ENCODE results near the gene CD47. TPM values are rescaled to one million over a fixed set of nuclear protein-coding genes. Genes with fewer than 3 reads are reported as not detected.
A peak's percentile ranks its signal among the peaks of the same experiment; 100 is the strongest.

CD47 gene
- total RNA-seq, 4 donors from 2014 or later = 146 to 167 (median 160) TPM

DNA sequence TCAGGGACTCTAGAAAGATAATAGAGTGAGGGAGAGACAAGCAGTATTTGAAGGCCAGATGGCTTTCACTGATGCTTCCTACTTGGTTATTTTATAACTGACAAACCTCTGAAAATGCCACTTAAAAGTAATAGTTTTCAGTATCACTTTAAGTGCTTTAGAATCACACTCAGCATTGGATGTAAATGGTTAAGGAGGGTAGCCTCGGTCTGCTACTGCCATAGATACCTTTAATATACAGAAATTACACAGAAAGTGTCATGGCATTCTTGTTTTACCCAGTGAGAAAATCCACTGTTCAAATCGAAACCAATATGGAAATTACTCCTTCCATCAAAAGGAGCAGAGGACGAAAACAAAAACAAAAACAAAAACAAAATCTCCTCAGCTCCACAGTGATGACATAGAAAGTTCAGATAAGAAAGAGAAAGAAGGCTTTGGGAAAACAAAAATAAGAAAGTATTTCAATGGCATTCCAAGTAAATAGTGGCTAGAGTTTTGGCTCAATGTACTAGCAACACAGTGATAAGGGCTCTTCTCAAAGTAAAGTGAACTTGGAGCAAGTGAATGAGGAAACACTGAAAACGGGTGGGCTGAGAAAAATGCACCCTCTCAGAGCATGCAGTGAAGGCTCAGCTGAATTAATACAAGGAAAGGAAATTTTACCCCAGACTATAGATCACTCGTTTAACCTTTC is 43.2 kb upstream of the CD47 start:
- Histone ChIP-seq H3K4me3 (replicated peaks in 1 of 3) (no peak overlapping the region), H3K36me3 (no peaks in the 10 kb centered on the region), H3K4me1 (peaks cover 39% of the 10 kb centered on the region in 2 donors), H3K9me3 (no peaks in the 10 kb centered on the region), H3K27ac (peak overlapping the region; percentile 26 to 85 (median 49)), H3K27me3 (no peaks in the 10 kb centered on the region)
- WGBS, 2 donors = 45 to 47% methylated on average over 5 of the region's 5 CpGs
- TF ChIP-seq, protein P1, sequence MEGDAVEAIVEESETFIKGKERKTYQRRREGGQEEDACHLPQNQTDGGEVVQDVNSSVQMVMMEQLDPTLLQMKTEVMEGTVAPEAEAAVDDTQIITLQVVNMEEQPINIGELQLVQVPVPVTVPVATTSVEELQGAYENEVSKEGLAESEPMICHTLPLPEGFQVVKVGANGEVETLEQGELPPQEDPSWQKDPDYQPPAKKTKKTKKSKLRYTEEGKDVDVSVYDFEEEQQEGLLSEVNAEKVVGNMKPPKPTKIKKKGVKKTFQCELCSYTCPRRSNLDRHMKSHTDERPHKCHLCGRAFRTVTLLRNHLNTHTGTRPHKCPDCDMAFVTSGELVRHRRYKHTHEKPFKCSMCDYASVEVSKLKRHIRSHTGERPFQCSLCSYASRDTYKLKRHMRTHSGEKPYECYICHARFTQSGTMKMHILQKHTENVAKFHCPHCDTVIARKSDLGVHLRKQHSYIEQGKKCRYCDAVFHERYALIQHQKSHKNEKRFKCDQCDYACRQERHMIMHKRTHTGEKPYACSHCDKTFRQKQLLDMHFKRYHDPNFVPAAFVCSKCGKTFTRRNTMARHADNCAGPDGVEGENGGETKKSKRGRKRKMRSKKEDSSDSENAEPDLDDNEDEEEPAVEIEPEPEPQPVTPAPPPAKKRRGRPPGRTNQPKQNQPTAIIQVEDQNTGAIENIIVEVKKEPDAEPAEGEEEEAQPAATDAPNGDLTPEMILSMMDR (IDR thresholded peaks at IDR 0.05) = no peak
- TF ChIP-seq POLR2A (IDR thresholded peaks at IDR 0.05) = no peak
- intact Hi-C loops (cut with DNase I) = no loop called here
- DNase-seq = no peak

DNA sequence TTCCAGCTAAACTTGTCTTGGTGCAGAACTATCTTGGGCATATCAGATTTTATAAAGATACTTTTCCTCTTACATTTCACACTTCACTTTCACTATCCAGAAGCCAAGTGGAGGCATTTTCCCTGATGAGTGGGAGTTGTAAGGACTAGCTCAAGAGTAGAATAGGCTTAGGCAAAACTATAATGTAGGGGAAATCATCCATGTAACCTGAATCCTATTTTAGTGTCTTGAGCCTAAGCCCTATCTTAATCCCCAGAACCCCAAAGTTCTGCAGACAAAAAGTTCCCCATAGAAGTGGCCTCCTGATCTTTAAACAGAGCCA is 42.2 kb upstream of the CD47 start:
- intact Hi-C loops (cut with DNase I) = no loop called here
- DNase-seq = no peak
- Histone ChIP-seq H3K27ac (no peak overlapping the region), H3K36me3 (no peaks in the 10 kb centered on the region), H3K9me3 (no peaks in the 10 kb centered on the region), H3K4me3 (replicated peaks in 1 of 3) (no peak overlapping the region), H3K27me3 (no peaks in the 10 kb centered on the region), H3K4me1 (peaks cover 39% of the 10 kb centered on the region in 2 donors)
- no peak for TF ChIP-seq POLR2A (IDR thresholded peaks at IDR 0.05)
- TF ChIP-seq, protein P1 (IDR thresholded peaks at IDR 0.05) = no peak

DNA sequence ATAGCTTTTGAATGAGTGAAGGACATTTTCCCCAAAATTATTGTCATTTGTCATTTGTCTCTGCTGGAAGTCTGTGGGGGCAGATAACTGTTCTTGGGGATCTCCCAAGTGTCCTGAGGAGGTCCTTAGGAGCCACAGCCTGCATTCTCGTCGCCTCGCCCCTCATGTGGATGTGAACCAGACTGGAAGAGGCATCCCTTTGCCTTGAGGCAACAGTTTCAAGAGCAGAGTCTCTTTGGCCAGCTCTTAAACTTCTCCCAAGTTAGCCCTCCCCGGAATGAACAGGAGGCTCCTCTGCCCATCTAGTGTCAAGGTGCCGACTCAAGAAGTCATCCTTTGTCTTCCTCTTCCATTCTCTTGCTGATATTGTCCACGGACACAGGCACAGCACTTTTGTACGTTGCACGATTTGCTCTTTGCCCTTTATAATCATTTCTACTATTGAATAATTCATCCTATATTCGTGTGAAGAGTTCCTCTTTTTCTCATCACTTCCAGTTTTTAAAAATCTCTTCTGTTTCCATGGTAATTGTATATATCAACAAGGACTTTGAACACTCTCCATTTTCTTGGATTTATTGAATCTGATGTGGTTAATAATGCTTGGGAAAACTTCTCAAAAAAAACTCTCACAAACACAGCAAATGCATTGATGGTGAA is 40.8 kb upstream of the CD47 start:
- TF ChIP-seq, protein P1 (IDR thresholded peaks at IDR 0.05) = no peak
- TF ChIP-seq POLR2A (IDR thresholded peaks at IDR 0.05) = no peak
- Histone ChIP-seq H3K27ac (no peak overlapping the region), H3K4me3 (replicated peaks in 1 of 3) (no peak overlapping the region), H3K36me3 (no peaks in the 10 kb centered on the region), H3K9me3 (no peaks in the 10 kb centered on the region), H3K27me3 (no peaks in the 10 kb centered on the region), H3K4me1 (peaks cover 33 to 35% of the 10 kb centered on the region in 2 donors)
- no peak for DNase-seq
- intact Hi-C loops (cut with DNase I) = no loop called here
- WGBS, 2 donors = 87 to 90% methylated on average over 9 of the region's 9 CpGs

DNA sequence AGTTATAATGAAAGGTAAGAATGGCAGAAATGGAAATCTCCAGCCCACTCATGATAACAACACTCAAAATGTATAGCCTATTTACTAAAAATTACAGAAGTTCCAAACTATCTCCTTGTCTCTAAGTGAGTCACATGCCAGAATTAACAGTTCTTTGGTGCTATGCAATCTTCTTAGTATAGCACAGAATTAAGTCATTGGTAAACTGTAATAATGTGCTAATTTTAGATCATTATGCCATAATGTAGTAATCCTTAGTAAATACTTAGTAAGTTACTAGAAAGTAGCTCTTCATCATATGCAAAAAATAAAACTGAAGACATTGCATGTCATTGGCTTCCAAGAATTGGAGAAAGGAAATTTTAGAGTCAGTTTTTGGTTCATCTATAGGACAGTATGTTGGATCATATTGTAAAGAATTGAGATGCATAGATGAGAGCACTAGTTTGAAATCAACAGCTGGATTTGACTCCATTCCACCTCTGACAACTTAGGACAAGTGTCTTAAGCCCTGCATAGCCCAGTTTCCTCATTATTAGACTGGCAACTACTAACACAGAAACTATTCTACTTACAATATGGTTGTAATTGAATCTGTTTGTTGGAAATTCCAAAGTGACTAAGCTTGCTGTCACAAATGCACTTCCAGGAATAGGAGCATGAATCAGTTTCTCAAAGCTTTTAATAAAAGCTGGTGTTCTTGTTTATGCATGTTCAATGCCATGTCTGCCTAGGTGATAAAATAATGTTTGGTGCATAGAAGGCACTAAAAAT is 40.1 kb upstream of the CD47 start:
- Histone ChIP-seq H3K4me3 (replicated peaks in 1 of 3) (no peak overlapping the region), H3K27ac (no peak overlapping the region), H3K4me1 (peaks cover 27 to 31% of the 10 kb centered on the region in 2 donors), H3K27me3 (no peaks in the 10 kb centered on the region), H3K9me3 (no peaks in the 10 kb centered on the region), H3K36me3 (no peaks in the 10 kb centered on the region)
- DNase-seq = no peak
- intact Hi-C loops (cut with DNase I) = no loop called here
- TF ChIP-seq, protein P1 (IDR thresholded peaks at IDR 0.05) = no peak
- TF ChIP-seq POLR2A (IDR thresholded peaks at IDR 0.05) = no peak

DNA sequence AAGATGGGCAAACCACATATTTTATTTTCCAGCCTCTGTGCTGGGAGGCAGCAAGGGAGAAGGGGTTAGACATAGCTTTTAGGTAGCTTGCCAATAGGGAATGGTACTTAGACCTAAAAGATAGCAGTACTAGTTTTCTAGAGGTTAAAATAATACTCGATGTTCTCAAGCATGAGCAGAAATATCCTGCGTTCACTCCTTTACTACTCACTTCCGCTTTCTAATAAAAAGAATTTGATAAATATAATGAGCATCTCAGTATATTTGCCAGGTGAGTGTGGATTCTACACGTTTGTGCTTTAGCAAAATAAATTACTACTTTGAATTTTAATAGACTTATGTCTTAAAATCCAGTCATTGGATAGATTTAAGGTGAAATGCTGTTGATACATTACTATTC is 39.4 kb upstream of the CD47 start:
- TF ChIP-seq POLR2A (IDR thresholded peaks at IDR 0.05) = no peak
- TF ChIP-seq, protein P1 (IDR thresholded peaks at IDR 0.05) = no peak
- no peak overlapping the region for H3K27ac ChIP-seq
- intact Hi-C loops (cut with DNase I) = no loop called here
- H3K36me3 ChIP-seq = no peaks in the 10 kb centered on the region
- H3K9me3 ChIP-seq = no peaks in the 10 kb centered on the region
- H3K4me3 ChIP-seq (replicated peaks in 1 of 3) = no peak overlapping the region
- H3K4me1 ChIP-seq = peaks cover 32 to 34% of the 10 kb centered on the region in 2 donors
- no peak for DNase-seq
- WGBS, 2 donors = 92 to 96% methylated on average over 4 of the region's 4 CpGs
- no peaks in the 10 kb centered on the region for H3K27me3 ChIP-seq
